Neutrophil (primary cell): ENCODE data around the gene SUSD2.
"Not testable (repeated sequence)": the region's sequence is repeated elsewhere in the genome, so short reads cannot be mapped to it uniquely, and the experiment has no call there.

Experiments
- H3K27ac ChIP-seq: fragments of 200-600 bp; sonication (generic); 2 replicates; pipeline ENCODE4 v1.5.1; 2016; ENCODE audit warnings: mild to moderate bottlenecking, moderate library complexity
- H3K27me3 ChIP-seq: fragments of 200-600 bp; sonication (generic); 2 replicates; pipeline ENCODE4 v1.6.0; 2016; ENCODE audit warnings: mild to moderate bottlenecking
- H3K36me3 ChIP-seq: fragments of 200-600 bp; sonication (generic); 2 replicates; pipeline ENCODE4 v1.5.1; 2017
- H3K4me1 ChIP-seq, 2 experiments: fragments of 200-600 bp in 1 of 2; sonication (generic) in 1 of 2; 1 replicate in 1 of 2; 2 replicates in 1 of 2; pipeline versions ENCODE4 v1.5.1 to v1.6.1; 2013 to 2016; ENCODE audit warnings: low read depth in 1 of 2, low read length in 1 of 2, mild to moderate bottlenecking in 1 of 2, moderate library complexity in 1 of 2; ENCODE audit not compliant: control insufficient read depth in 1 of 2, insufficient read depth in 1 of 2
- H3K4me3 ChIP-seq, 2 experiments: fragments of 200-600 bp in 1 of 2; sonication (generic) in 1 of 2; 1 replicate in 1 of 2; 2 replicates in 1 of 2; pipeline ENCODE4 v1.5.1; 2013 to 2016; ENCODE audit warnings: low read depth in 1 of 2, low read length in 1 of 2, mild to moderate bottlenecking in 1 of 2, moderate library complexity in 1 of 2
- H3K9me3 ChIP-seq: fragments of 200-600 bp; sonication (generic); 2 replicates; pipeline ENCODE4 v1.5.1; 2016
- TF ChIP-seq, protein P1 (sequence below): fragments of 200-600 bp; sonication (generic); IDR thresholded peaks from 2 replicates; pipeline ENCODE4 v1.5.1; 2016; ENCODE audit warnings: antibody characterized with exemption

The SUSD2 gene

DNA sequence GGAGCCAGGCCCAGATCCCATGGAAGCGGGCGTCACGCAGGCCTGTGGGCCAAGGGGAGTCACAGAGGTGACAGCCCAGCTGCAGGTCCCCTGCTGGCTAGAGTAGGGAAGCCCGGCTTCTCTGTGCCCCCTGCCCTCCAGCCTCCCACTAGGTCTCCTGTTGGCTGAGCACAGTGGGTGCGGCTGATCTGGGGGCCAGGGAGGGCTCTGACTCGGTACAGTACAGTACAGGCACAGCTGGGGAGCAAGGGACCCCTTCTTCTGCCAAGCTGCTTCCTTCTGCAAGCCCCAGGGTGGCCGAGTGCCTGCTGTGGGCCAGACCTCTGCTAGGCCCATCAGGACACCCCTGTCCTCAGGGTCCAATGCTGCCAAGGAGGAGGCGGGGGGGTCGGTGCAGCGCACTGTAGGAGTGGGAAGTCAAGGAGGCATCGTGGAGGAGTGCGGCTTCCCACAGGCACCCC, 10.1 kb downstream of the SUSD2 start:
- Histone ChIP-seq H3K4me3 (no peak overlapping the region), H3K4me1 (peaks cover 12 to 13% of the 10 kb centered on the region in 2 experiments), H3K27me3 (no peaks in the 10 kb centered on the region), H3K36me3 (no peaks in the 10 kb centered on the region), H3K27ac (no peak overlapping the region), H3K9me3 (no peaks in the 10 kb centered on the region)
- TF ChIP-seq, protein P1, sequence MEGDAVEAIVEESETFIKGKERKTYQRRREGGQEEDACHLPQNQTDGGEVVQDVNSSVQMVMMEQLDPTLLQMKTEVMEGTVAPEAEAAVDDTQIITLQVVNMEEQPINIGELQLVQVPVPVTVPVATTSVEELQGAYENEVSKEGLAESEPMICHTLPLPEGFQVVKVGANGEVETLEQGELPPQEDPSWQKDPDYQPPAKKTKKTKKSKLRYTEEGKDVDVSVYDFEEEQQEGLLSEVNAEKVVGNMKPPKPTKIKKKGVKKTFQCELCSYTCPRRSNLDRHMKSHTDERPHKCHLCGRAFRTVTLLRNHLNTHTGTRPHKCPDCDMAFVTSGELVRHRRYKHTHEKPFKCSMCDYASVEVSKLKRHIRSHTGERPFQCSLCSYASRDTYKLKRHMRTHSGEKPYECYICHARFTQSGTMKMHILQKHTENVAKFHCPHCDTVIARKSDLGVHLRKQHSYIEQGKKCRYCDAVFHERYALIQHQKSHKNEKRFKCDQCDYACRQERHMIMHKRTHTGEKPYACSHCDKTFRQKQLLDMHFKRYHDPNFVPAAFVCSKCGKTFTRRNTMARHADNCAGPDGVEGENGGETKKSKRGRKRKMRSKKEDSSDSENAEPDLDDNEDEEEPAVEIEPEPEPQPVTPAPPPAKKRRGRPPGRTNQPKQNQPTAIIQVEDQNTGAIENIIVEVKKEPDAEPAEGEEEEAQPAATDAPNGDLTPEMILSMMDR: no peak

DNA sequence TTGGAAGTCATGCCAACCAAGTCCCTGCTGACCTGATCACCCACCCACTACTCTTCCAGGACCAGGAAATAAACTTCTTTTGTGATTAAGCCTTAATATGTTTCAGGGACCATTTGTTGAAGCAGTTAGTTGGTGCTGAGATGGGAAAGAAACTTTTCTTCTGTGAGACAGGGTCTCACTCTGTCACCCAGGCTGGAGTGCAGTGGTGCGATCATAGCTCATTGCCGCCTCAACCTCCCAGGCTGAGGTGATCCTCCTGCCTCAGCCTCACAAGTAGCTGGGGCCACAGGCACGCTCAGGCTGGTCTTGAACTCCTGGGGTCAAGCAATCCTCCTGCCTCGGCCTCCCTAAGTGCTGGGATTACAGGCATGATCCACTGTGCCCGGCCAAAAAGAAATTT, 10.6 kb downstream of the SUSD2 start:
- peaks cover 12 to 13% of the 10 kb centered on the region in 2 experiments for H3K4me1 ChIP-seq
- no peaks in the 10 kb centered on the region for H3K9me3 ChIP-seq
- TF ChIP-seq, protein P1: no peak
- H3K36me3 ChIP-seq: no peaks in the 10 kb centered on the region
- no peak overlapping the region for H3K4me3 ChIP-seq
- H3K27me3 ChIP-seq: no peaks in the 10 kb centered on the region
- no peak overlapping the region for H3K27ac ChIP-seq

DNA sequence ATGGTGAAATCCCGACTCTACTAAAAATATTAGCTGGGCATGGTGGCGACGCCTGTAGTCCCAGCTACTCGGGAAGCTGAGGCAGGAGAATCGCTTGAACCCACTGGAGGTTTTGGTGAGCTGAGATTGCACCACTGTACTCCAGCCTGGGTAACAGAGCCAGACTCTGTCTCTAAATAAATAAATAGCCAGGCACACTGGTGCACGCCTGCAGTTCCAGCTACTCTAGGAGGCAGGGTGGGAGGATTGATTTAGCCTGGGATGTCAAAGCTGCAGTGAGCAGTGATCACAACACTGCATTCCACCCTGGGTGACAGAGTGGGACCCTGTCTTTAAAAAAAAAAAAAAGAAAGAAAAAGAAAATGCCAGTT, 17.4 kb downstream of the SUSD2 start:
- H3K9me3 ChIP-seq: no peaks in the 10 kb centered on the region
- H3K27ac ChIP-seq: no peak overlapping the region
- peaks cover 0 to 7% of the 10 kb centered on the region in 2 experiments for H3K4me1 ChIP-seq
- H3K36me3 ChIP-seq: no peaks in the 10 kb centered on the region
- TF ChIP-seq, protein P1: no peak
- no peak overlapping the region for H3K4me3 ChIP-seq
- no peaks in the 10 kb centered on the region for H3K27me3 ChIP-seq

DNA sequence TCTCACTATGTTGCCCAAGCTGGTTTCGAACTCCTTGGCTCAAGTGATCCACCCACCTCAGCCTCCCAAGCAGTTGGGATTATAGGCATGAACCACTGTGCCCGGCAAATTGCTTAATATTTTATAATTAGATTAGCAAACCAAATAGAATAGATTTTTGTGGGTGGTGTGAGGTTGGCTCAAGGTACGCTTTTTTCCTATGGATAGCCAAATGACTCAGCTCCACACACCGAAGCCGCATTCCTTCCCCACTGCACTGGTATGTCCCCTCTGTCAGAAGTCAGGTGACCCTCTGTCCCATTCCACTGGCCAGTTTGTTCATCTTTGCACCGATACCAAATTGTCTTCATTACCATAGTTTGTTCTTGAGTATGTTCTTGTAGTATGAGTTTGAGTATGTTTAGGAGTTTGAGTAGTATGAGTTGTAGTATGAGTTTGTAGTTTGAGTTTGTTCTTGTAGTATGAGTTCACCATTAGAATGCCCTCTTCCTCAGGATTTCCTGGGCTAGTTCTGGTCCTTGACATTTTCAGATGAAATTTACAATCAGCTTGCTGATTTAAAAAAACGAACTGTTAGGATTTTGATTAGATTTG, 19.4 kb downstream of the SUSD2 start:
- no peaks in the 10 kb centered on the region for H3K9me3 ChIP-seq
- TF ChIP-seq, protein P1: no peak
- no peaks in the 10 kb centered on the region for H3K27me3 ChIP-seq
- peaks cover 18 to 28% of the 10 kb centered on the region in 2 experiments for H3K4me1 ChIP-seq
- no peak overlapping the region for H3K4me3 ChIP-seq
- peak overlapping the region; percentile 8 for H3K27ac ChIP-seq
- no peaks in the 10 kb centered on the region for H3K36me3 ChIP-seq

DNA sequence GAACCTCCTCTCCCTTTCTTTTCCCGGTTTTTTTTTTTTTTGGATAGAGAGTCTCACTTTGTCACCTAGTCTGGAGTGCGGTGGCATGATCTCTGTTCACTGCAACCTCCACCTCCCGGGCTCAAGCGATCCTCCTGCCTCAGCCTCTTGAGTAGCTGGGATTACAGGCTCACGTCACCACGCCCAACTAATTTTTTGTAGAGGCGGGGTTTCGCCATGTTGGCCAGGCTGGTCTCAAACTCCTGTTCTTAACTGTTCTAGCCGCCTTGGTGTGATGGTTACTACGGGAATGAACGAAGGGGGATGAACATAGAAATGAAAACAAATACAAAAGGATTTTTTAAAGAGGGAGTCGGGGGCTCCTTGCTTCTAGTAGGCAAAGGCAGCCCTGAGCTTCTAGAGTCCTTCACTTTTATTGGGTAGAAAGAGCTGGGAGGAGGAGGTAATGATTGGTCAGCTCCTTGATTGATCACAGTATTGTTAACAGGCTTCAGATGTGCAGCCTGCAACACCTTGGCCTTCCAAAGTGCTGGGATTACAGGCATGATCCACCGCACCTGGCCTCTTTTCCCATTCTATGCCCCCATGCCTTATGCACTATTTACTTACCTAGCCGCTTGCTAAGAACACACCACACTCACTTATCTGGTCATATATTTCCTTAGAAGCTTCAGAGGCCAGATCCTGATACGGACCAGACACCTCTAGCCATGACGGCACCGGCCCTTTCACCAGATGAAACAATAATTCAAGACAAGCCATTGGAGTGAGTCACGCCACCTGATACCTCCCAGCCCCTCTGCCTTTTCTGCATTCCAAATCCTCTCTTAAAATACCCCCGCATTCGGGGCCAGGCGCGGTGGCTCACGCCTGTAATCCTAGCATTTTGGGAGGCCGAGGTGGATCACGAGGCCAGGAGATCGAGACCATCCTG, 20.7 kb downstream of the SUSD2 start:
- peaks cover 31 to 38% of the 10 kb centered on the region in 2 experiments for H3K4me1 ChIP-seq
- no peak overlapping the region for H3K27ac ChIP-seq
- H3K4me3 ChIP-seq: no peak overlapping the region
- TF ChIP-seq, protein P1: no peak
- no peaks in the 10 kb centered on the region for H3K36me3 ChIP-seq
- H3K9me3 ChIP-seq: no peaks in the 10 kb centered on the region
- H3K27me3 ChIP-seq: no peaks in the 10 kb centered on the region

DNA sequence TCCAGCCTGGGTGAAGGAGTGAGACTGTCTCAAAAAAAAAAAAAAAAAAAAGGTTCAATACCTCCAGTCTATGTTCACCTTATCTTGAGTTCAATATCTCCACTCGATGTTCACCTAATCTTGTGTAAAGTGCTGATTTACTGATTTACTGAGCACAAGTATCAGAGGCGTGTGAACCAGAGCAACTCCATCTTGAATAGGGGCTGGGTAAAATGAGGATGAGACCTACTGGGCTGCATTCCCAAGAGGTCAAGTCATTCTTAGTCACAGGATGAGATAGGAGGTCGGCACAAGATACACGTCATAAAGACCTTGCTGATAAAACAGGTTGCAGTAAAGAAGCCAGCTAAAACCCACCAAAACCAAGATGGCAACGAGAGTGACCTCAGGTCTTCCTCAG, 22.6 kb downstream of the SUSD2 start:
- not testable (repeated sequence) for H3K9me3 ChIP-seq

More for the DNA sequence above, 22.6 kb downstream of the SUSD2 start:
- Histone ChIP-seq H3K4me1 (peaks cover 50 to 57% of the 10 kb centered on the region in 2 experiments), H3K27ac (peak overlapping the region; percentile 96)
- H3K27me3 ChIP-seq, H3K4me3 ChIP-seq, H3K36me3 ChIP-seq: not testable (repeated sequence)
